GM12892 (cell line): ENCODE results near the gene MBD3L4.
"Not testable (repeated sequence)": the region's sequence is repeated elsewhere in the genome, so short reads cannot be mapped to it uniquely, and the experiment has no call there.

Experiments used
- DNase-seq: peaks from one replicate; pipeline ENCODE4 v3.0.0; 2011; ENCODE audit not compliant: insufficient read length
- FAIRE-seq: peaks from 2 replicates; lab custom pipeline; 2011; peaks lifted over from hg19 to GRCh38; lab: Jason Lieb, UNC
- POLR2A ChIP-seq: IDR thresholded peaks from 2 replicates; pipeline ENCODE4 v1.6.1; 2011; ENCODE audit warnings: low read depth, low read length, control low read depth
- POLR2AphosphoS5 ChIP-seq: IDR thresholded peaks from 2 replicates; pipeline ENCODE4 v1.6.1; 2011; ENCODE audit warnings: low read depth, low read length, control low read depth
- TAF1 ChIP-seq: IDR thresholded peaks from 2 replicates; pipeline ENCODE4 v1.6.1; 2011; ENCODE audit warnings: low read depth, mild to moderate bottlenecking, control low read depth, low read length, borderline replicate concordance

The MBD3L4 gene

GRCh38 chr19:7063764-7064418 is 23.9 kb upstream of the MBD3L4 start:
- no peak for DNase-seq
- no peak for FAIRE-seq
- TF ChIP-seq POLR2AphosphoS5 (no peak), POLR2A (no peak), TAF1 (no peak)

GRCh38 chr19:7063339-7063738 is 23.4 kb upstream of the MBD3L4 start:
- no peak for FAIRE-seq
- no peak for DNase-seq
- TF ChIP-seq POLR2AphosphoS5 (no peak), POLR2A (no peak), TAF1 (no peak)

GRCh38 chr19:7059977-7060376 is 20.0 kb upstream of the MBD3L4 start:
- FAIRE-seq, DNase-seq: not testable (repeated sequence)

GRCh38 chr19:7058576-7058975 is 18.6 kb upstream of the MBD3L4 start, which contains the start of gene MBD3L3:
MBD3L3 (minus strand) TSS chr19:7058676; CDS start chr19:7058605, 71 bp downstream.
- not testable (repeated sequence) for DNase-seq, FAIRE-seq

GRCh38 chr19:7056371-7056770 is 16.4 kb upstream of the MBD3L4 start:
- FAIRE-seq, DNase-seq: not testable (repeated sequence)

GRCh38 chr19:7055679-7056078 is 15.7 kb upstream of the MBD3L4 start:
- DNase-seq, FAIRE-seq: not testable (repeated sequence)

GRCh38 chr19:7054635-7055368 is 14.8 kb upstream of the MBD3L4 start:
- not testable (repeated sequence) for FAIRE-seq, DNase-seq

- not testable (repeated sequence) for DNase-seq, FAIRE-seq
These were observed 12.9 kb upstream of the MBD3L4 start for GRCh38 chr19:7052896-7053295.

- DNase-seq, FAIRE-seq: not testable (repeated sequence)
These were observed 11.4 kb upstream of the MBD3L4 start for GRCh38 chr19:7051421-7051820.

GRCh38 chr19:7049021-7049420 is 9.0 kb upstream of the MBD3L4 start, which contains the start of gene MBD3L2:
MBD3L2 (plus strand) TSS chr19:7049321; CDS start chr19:7049374, 53 bp downstream.
- FAIRE-seq: not testable (repeated sequence)

GRCh38 chr19:7041563-7041962 is 1.6 kb upstream of the MBD3L4 start:
- not testable (repeated sequence) for FAIRE-seq

More at GRCh38 chr19:7049021-7049420, 9.0 kb upstream of the MBD3L4 start, which contains the start of gene MBD3L2:
- DNase-seq: not testable (repeated sequence)

GRCh38 chr19:7030278-7030677 is 9.7 kb downstream of the MBD3L4 start, which contains the start of gene MBD3L5:
MBD3L5 (plus strand) TSS chr19:7030578; CDS start chr19:7030612, 34 bp downstream.
- FAIRE-seq: not testable (repeated sequence)

More at GRCh38 chr19:7041563-7041962, 1.6 kb upstream of the MBD3L4 start:
- not testable (repeated sequence) for DNase-seq

GRCh38 chr19:7028790-7029189 is 11.2 kb downstream of the MBD3L4 start:
- DNase-seq, FAIRE-seq: not testable (repeated sequence)

More at GRCh38 chr19:7030278-7030677, 9.7 kb downstream of the MBD3L4 start, which contains the start of gene MBD3L5:
- not testable (repeated sequence) for DNase-seq

- DNase-seq, FAIRE-seq: not testable (repeated sequence)
These were observed 18.6 kb downstream of the MBD3L4 start, which contains the start of gene MBD3L2B for GRCh38 chr19:7021331-7021730. MBD3L2B (minus strand) TSS chr19:7021431; CDS start chr19:7021397, 34 bp downstream.
